Measurements from ENCODE around the gene OSTF1.

The OSTF1 gene

DNA sequence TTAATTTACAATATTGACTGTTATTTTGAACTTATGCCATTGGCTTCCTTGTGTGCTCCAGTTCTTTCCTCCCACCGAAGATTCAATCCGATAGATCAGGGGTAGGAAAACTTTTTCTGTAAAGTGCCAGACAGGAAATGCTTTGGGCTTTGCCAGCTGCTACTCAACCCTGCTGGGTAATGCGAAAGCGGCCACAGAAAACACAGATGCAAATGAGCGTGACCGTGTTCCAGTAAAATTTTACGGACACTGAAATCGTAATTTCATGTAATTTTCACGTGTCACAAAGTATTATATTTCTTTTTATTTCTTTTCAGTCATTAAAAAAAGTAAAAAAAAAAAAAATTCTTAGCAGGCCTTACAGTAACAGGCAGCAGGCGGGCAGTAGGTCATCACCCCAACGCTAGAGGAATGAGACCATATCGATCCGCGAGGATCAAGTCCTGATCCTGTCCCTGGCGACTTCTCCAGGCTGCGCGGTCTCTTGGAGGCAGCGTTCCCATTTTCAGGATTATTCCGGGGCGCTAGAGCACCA is 958 bp upstream of the OSTF1 start:
- H3K27me3 Mint-ChIP-seq (ENCODE audit: low read depth) = peaks cover 10% of the 10 kb centered on the region
- TF ChIP-seq, protein P1, sequence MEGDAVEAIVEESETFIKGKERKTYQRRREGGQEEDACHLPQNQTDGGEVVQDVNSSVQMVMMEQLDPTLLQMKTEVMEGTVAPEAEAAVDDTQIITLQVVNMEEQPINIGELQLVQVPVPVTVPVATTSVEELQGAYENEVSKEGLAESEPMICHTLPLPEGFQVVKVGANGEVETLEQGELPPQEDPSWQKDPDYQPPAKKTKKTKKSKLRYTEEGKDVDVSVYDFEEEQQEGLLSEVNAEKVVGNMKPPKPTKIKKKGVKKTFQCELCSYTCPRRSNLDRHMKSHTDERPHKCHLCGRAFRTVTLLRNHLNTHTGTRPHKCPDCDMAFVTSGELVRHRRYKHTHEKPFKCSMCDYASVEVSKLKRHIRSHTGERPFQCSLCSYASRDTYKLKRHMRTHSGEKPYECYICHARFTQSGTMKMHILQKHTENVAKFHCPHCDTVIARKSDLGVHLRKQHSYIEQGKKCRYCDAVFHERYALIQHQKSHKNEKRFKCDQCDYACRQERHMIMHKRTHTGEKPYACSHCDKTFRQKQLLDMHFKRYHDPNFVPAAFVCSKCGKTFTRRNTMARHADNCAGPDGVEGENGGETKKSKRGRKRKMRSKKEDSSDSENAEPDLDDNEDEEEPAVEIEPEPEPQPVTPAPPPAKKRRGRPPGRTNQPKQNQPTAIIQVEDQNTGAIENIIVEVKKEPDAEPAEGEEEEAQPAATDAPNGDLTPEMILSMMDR (IDR thresholded peaks at IDR 0.05; ENCODE audit: unreplicated experiment in 3 of 3) = no peak
- H3K27ac Mint-ChIP-seq = peak overlapping the region; percentile 72 to 85 (median 83)
- peaks cover 31% of the 10 kb centered on the region for H3K4me1 Mint-ChIP-seq
- H3K36me3 Mint-ChIP-seq (ENCODE audit: low read depth) = no peaks in the 10 kb centered on the region
- H3K4me3 Mint-ChIP-seq = peak overlapping the region; percentile 89 to 96 (median 94)
- no peaks in the 10 kb centered on the region for H3K9me3 Mint-ChIP-seq

DNA sequence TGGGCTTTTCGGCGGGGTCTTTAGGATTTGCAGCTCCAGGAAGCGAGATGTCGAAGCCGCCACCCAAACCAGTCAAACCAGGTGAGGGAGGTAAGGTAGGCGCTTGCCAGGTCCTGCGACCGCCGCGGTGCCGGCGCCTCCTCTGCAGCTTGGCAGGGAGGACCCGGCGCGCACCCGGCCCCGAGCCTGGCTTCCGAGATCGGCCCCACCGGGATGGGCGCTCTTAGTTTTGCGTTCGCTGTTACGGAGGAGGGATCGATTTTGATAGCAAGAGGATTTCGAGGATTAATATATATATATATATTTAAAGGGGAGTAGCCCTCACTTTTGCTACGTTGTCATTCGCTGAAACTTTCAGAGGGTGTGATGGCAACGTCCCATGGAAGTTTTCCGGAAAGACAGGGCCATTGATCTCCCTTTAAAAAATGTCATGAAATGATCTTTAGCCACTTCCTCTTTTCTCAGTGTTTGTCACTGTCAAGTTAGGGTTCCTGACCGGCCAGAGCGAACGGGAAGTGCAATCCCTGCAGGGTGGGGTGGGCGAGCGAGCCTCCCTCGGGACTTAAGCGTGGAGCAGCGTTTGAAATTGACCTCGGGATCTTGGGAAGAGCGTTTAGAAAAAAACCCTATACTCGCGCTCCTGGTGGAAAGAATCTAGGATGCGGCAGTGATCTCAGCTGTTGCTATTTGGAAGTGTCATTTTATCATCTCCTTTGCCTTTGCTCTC is 495 bp downstream of the OSTF1 start:
- Mint-ChIP-seq H3K9me3 (no peaks in the 10 kb centered on the region), H3K4me3 (peak overlapping the region; percentile 92 to 98 (median 97)), H3K4me1 (peaks cover 22% of the 10 kb centered on the region), H3K27ac (peak overlapping the region; percentile 51 to 79 (median 53)), H3K36me3 (ENCODE audit: low read depth) (no peaks in the 10 kb centered on the region), H3K27me3 (ENCODE audit: low read depth) (peaks cover 6% of the 10 kb centered on the region)
- TF ChIP-seq, protein P1 (IDR thresholded peaks at IDR 0.05; ENCODE audit: unreplicated experiment in 3 of 3) = peak; percentile 23 to 42 (median 28)

DNA sequence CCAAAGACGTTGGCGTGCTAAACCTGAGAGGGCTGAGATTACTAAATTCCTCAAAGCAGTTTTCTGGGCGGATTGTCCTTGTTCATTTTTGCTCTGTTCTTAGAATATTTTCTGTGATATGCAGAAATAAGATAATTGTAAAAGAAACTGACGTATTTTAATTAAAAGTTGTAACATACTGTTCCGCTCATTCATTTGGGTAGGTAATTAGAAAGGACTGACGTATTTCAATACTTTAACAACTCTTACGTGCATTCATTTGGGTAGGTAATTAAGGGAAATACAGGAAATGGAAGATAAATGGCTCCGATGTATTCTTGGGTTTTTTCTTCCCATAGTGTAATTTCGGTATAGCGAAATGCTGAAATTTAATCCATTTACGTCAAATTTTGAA is 1.1 kb downstream of the OSTF1 start:
- Mint-ChIP-seq H3K4me1 (peaks cover 22% of the 10 kb centered on the region), H3K4me3 (peak overlapping the region; percentile 92 to 98 (median 97)), H3K36me3 (ENCODE audit: low read depth) (no peaks in the 10 kb centered on the region), H3K9me3 (no peaks in the 10 kb centered on the region), H3K27ac (peak overlapping the region; percentile 51 to 63 (median 53)), H3K27me3 (ENCODE audit: low read depth) (peaks cover 6% of the 10 kb centered on the region)
- TF ChIP-seq, protein P1 (IDR thresholded peaks at IDR 0.05; ENCODE audit: unreplicated experiment in 3 of 3) = no peak

DNA sequence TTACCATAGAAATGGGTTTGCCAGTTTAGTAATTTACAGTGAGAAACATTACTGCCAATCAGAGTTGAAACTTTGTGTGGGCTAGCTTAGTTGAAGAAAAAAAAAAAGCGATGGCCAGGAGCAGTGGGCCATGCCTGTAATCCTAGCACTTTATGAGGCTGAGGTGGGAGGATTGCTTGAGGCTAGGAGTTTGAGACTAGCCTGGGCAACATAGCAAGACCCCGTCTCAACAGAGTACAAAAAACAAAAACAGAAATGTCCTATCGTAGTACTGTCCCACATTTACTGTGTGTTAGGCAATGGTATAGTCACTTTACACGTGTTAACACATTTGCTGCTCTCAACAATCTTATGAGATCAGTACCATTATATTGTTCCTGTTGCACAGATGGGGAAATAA is 2.3 kb downstream of the OSTF1 start:
- Mint-ChIP-seq H3K27me3 (ENCODE audit: low read depth) (peaks cover 6% of the 10 kb centered on the region), H3K9me3 (no peaks in the 10 kb centered on the region), H3K4me3 (peak overlapping the region in 1 of 3 experiments; percentile 31), H3K4me1 (peaks cover 22% of the 10 kb centered on the region), H3K27ac (no peak overlapping the region), H3K36me3 (ENCODE audit: low read depth) (no peaks in the 10 kb centered on the region)
- TF ChIP-seq, protein P1 (IDR thresholded peaks at IDR 0.05; ENCODE audit: unreplicated experiment in 3 of 3) = no peak

DNA sequence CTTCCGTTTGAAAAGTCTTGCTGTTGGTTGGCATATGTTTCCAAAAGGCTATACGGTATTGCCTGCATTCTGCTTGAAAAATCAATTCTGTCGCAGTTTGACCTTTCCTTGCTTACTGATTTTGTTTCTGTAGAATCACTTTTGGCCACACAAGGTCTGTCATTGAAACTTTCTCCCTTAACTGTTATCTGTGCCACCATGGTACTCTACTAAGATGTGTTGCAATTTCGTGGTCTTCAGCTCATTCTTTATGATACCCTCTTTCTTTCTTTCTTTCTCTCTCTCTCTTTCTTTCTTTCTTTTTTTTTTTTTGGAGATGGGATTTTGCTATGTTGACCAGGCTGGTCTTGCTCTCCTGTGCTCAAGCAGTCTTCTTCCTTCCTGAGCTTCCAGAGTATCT is 4.5 kb downstream of the OSTF1 start:
- no peak overlapping the region for H3K27ac Mint-ChIP-seq
- no peaks in the 10 kb centered on the region for H3K9me3 Mint-ChIP-seq
- H3K27me3 Mint-ChIP-seq (ENCODE audit: low read depth) = peaks cover 6% of the 10 kb centered on the region

More for the DNA sequence above, 4.5 kb downstream of the OSTF1 start:
- H3K36me3 Mint-ChIP-seq (ENCODE audit: low read depth) = no peaks in the 10 kb centered on the region
- TF ChIP-seq, protein P1 (IDR thresholded peaks at IDR 0.05; ENCODE audit: unreplicated experiment in 3 of 3) = no peak
- H3K4me1 Mint-ChIP-seq = peaks cover 13% of the 10 kb centered on the region
- H3K4me3 Mint-ChIP-seq = no peak overlapping the region
